ENCODE results near the gene WDR33. TPM values are rescaled to one million over a fixed set of nuclear protein-coding genes. Genes with fewer than 3 reads are reported as not detected.

Gene WDR33
- total and polyA plus RNA-seq, 10 of the 15 experiments (the other 5 are each of a cell fraction or from before 2014, with no cell fraction given) = 29.2 to 73.8 (median 45.6) TPM

DNA sequence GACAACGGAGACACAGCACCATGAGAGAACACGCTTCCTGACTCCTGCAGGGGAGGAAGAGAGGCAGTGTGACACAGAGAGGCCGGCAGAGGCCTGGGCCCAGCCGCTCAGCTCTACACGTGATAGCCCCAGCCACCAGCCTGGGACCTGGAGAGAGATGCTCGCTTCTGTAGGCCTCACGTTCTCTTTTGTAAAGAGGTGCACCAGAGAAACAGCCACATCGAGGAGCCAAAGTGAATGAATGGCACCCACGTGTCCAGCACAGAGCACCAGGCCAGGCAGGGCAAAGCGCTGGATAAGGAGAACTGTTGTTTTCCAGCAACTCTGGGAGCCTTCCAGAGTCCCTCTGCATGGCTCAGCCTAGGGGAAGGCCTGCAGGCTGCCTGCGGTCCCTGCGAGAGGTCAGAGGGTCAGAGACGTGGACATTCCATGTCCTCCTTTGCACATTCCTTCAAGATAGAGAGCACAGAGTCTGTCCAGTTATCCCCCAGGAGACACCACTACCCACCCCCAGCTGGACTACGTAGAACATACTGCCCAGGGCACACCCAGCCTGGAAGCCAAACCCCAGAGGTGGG is 149.8 kb downstream of the WDR33 start:
- no TSS peak for BruUV-seq (replicated peaks)
- FAIRE-seq = no peak
- CTCF ChIA-PET = no interaction called here

DNA sequence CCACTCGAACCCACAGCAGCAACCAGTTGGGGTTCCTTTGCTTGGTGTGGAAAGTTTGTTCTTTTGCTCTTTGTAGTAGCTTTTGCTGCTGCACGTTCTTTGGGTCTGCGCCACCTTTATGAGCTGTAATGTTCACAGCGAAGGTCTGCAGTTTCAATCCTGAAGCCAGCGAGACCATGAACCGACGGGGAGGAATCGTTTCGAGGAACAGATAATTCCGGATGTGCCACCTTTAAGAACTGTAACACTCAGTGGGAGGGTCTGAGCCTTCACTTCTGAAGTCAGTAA is 150.7 kb downstream of the WDR33 start:
- Histone ChIP-seq H3K4me3 (no peak overlapping the region), H3K4me1 (ENCODE audit: control insufficient read depth, insufficient read depth, low read length) (no peaks in the 10 kb centered on the region), H3K36me3 (ENCODE audit: control insufficient read depth in 2 of 2, insufficient read depth in 2 of 2, low read length in 1 of 2) (no peaks in the 10 kb centered on the region), H3K27me3 (replicated peaks in 1 of 2; ENCODE audit: control insufficient read depth in 2 of 2, insufficient read depth in 2 of 2, low read length in 1 of 2) (peaks cover 7 to 8% of the 10 kb centered on the region in 2 experiments), H3K27ac (ENCODE audit: control insufficient read depth, insufficient read depth) (no peak overlapping the region), H3K4me2 (ENCODE audit: control insufficient read depth, insufficient read depth) (no peak overlapping the region), H2AFZ (ENCODE audit: control insufficient read depth, low read depth, low read length) (no peak overlapping the region), H3K9ac (ENCODE audit: control insufficient read depth, insufficient read depth, low read length) (no peak overlapping the region), H3K79me2 (ENCODE audit: control insufficient read depth, insufficient read depth, low read length) (no peaks in the 10 kb centered on the region), H4K20me1 (ENCODE audit: control insufficient read depth, insufficient read depth) (no peaks in the 10 kb centered on the region), H3K9me3 (replicated peaks; ENCODE audit: control insufficient read depth, insufficient read depth, low read length) (no peaks in the 10 kb centered on the region)
- in situ Hi-C loops (cut with MboI) = no loop called here
- ChIA-PET CTCF (interaction anchor here (0.8 to 1.0 kb wide), 2 partner anchors 10 to 70 kb away, joined by 3 to 5 read pairs; no protein-coding TSS in a partner anchor), SMC1A (ENCODE audit: uncharacterized antibody, unreplicated experiment) (no interaction called here), RAD21 (ENCODE audit: unreplicated experiment) (no interaction called here), POLR2A (no interaction called here)
- ATAC-seq = no peak
- WGBS (ENCODE audit: insufficient coverage, insufficient replicate concordance, low lambda C conversion rate, missing lambda C conversion rate) = 58% methylated on average over 10 of the region's 10 CpGs
- no peak for DNase-seq (ENCODE audit: low read depth, low spot score)
- no peak for FAIRE-seq
- no peak for TF ChIP-seq SIN3A (IDR thresholded peaks at IDR 0.05; ENCODE audit: low read depth, low read length)
- no peak for TF ChIP-seq RAD51 (IDR thresholded peaks at IDR 0.05)
- TF ChIP-seq POLR2A (IDR thresholded peaks at IDR 0.05; ENCODE audit: low read depth, low read length) = no peak
- TF ChIP-seq, protein P1, sequence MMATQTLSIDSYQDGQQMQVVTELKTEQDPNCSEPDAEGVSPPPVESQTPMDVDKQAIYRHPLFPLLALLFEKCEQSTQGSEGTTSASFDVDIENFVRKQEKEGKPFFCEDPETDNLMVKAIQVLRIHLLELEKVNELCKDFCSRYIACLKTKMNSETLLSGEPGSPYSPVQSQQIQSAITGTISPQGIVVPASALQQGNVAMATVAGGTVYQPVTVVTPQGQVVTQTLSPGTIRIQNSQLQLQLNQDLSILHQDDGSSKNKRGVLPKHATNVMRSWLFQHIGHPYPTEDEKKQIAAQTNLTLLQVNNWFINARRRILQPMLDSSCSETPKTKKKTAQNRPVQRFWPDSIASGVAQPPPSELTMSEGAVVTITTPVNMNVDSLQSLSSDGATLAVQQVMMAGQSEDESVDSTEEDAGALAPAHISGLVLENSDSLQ (IDR thresholded peaks at IDR 0.05) = no peak
- no peak for TF ChIP-seq ZSCAN29 (IDR thresholded peaks at IDR 0.05)
- TF ChIP-seq, protein P2, sequence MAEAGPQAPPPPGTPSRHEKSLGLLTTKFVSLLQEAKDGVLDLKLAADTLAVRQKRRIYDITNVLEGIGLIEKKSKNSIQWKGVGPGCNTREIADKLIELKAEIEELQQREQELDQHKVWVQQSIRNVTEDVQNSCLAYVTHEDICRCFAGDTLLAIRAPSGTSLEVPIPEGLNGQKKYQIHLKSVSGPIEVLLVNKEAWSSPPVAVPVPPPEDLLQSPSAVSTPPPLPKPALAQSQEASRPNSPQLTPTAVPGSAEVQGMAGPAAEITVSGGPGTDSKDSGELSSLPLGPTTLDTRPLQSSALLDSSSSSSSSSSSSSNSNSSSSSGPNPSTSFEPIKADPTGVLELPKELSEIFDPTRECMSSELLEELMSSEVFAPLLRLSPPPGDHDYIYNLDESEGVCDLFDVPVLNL (IDR thresholded peaks at IDR 0.05; ENCODE audit: low read depth, low read length) = no peak
- TF ChIP-seq YBX1 (IDR thresholded peaks at IDR 0.05) = no peak
- TF ChIP-seq MEF2B (IDR thresholded peaks at IDR 0.05; ENCODE audit: partially characterized antibody, poor library complexity, severe bottlenecking) = no peak
- intact Hi-C loops (cut with micrococcal nuclease; ENCODE audit: unreplicated experiment) = no loop called here
- BruUV-seq (replicated peaks) = no TSS peak

More for the DNA sequence above, 149.8 kb downstream of the WDR33 start:
- ChIA-PET RAD21 (ENCODE audit: unreplicated experiment) (no interaction called here), POLR2A (no interaction called here), SMC1A (ENCODE audit: uncharacterized antibody, unreplicated experiment) (no interaction called here)
- TF ChIP-seq GATAD2B (conservative IDR thresholded peaks at IDR 0.05; ENCODE audit: low read depth) = no peak
- no peak for TF ChIP-seq KAT2A (conservative IDR thresholded peaks at IDR 0.05; ENCODE audit: control insufficient read depth, low read depth, low read length)
- TF ChIP-seq SIX5 (IDR thresholded peaks at IDR 0.05; ENCODE audit: low read depth, low read length, severe bottlenecking) = no peak
- TF ChIP-seq EZH2 (IDR thresholded peaks at IDR 0.05; ENCODE audit: borderline replicate concordance, control insufficient read depth, low read depth, low read length) = no peak
- no peak for TF ChIP-seq DPF2 (IDR thresholded peaks at IDR 0.05)
- WGBS (ENCODE audit: insufficient coverage, insufficient replicate concordance, low lambda C conversion rate, missing lambda C conversion rate) = 68% methylated on average over 14 of the region's 14 CpGs
- H3K4me2 ChIP-seq (ENCODE audit: control insufficient read depth, insufficient read depth) = no peak overlapping the region
- intact Hi-C loops (cut with micrococcal nuclease; ENCODE audit: unreplicated experiment) = no loop called here
- H2AFZ ChIP-seq (ENCODE audit: control insufficient read depth, low read depth, low read length) = no peak overlapping the region
- no peaks in the 10 kb centered on the region for H3K79me2 ChIP-seq (ENCODE audit: control insufficient read depth, insufficient read depth, low read length)
- H3K36me3 ChIP-seq (ENCODE audit: control insufficient read depth in 2 of 2, insufficient read depth in 2 of 2, low read length in 1 of 2) = no peaks in the 10 kb centered on the region
- DNase-seq (ENCODE audit: low read depth, low spot score) = no peak
- H4K20me1 ChIP-seq (ENCODE audit: control insufficient read depth, insufficient read depth) = no peaks in the 10 kb centered on the region
- H3K4me3 ChIP-seq = no peak overlapping the region
- no peak overlapping the region for H3K9ac ChIP-seq (ENCODE audit: control insufficient read depth, insufficient read depth, low read length)
- peaks cover 7 to 8% of the 10 kb centered on the region in 2 experiments for H3K27me3 ChIP-seq (replicated peaks in 1 of 2; ENCODE audit: control insufficient read depth in 2 of 2, insufficient read depth in 2 of 2, low read length in 1 of 2)
- no peaks in the 10 kb centered on the region for H3K9me3 ChIP-seq (replicated peaks; ENCODE audit: control insufficient read depth, insufficient read depth, low read length)
- no peak overlapping the region for H3K27ac ChIP-seq (ENCODE audit: control insufficient read depth, insufficient read depth)
- in situ Hi-C loops (cut with MboI) = no loop called here
- no peaks in the 10 kb centered on the region for H3K4me1 ChIP-seq (ENCODE audit: control insufficient read depth, insufficient read depth, low read length)
- ATAC-seq = no peak
